SK-N-SH treated with all-trans-retinoic acid at 6 μM for 48 hours (cell line): Measurements from ENCODE around the gene PSMD3.

ENCODE experiments used
- ATAC-seq: fragments of 200-7000 bp; cut with Tn5 transposase; 3 replicates; pipeline ENCODE4 v1.9.1; 2020; ENCODE audit warnings: mild to moderate bottlenecking, moderate library complexity
- ARNTL ChIP-seq: fragments of 450-650 bp; formaldehyde crosslinking; IDR thresholded peaks from 2 replicates; pipeline ENCODE4 v1.5.0; 2020; ENCODE audit warnings: low read depth, mild to moderate bottlenecking, moderate library complexity, borderline replicate concordance
- BACH2 ChIP-seq: fragments of 250-450 bp; sonication (Bioruptor Pico); IDR thresholded peaks from 2 replicates; pipeline ENCODE4 v1.9.0; 2021; ENCODE audit warnings: mild to moderate bottlenecking, borderline replicate concordance
- CSDC2 ChIP-seq: fragments of 250-450 bp; sonication (Bioruptor Pico); IDR thresholded peaks from 2 replicates; pipeline ENCODE4 v1.5.0; 2020; ENCODE audit warnings: mild to moderate bottlenecking, moderate library complexity
- CSRNP3 ChIP-seq: fragments of 250-450 bp; sonication (Bioruptor Pico); IDR thresholded peaks from 2 replicates; pipeline ENCODE4 v1.5.1; 2021; ENCODE audit warnings: mild to moderate bottlenecking, moderate library complexity
- GLIS3 ChIP-seq: fragments of 250-450 bp; sonication (Bioruptor Pico); IDR thresholded peaks from 2 replicates; pipeline ENCODE4 v1.5.0; 2020; ENCODE audit warnings: mild to moderate bottlenecking, moderate library complexity
- POU6F1 ChIP-seq: fragments of 250-450 bp; sonication (Bioruptor Pico); IDR thresholded peaks from 2 replicates; pipeline ENCODE4 v1.8.0; 2021; ENCODE audit warnings: low read depth, mild to moderate bottlenecking, moderate library complexity, borderline replicate concordance
- PPARA ChIP-seq: fragments of 250-450 bp; sonication (Bioruptor Pico); IDR thresholded peaks from 2 replicates; pipeline ENCODE4 v1.5.0; 2020; ENCODE audit warnings: mild to moderate bottlenecking, borderline replicate concordance
- RARB ChIP-seq: fragments of 250-450 bp; sonication (Bioruptor Pico); IDR thresholded peaks from 2 replicates; pipeline ENCODE4 v1.8.0; 2021; ENCODE audit warnings: mild to moderate bottlenecking, moderate library complexity
- SNAI2 ChIP-seq: fragments of 250-450 bp; sonication (Bioruptor Pico); IDR thresholded peaks from 2 replicates; pipeline ENCODE4 v1.5.0; 2020; ENCODE audit warnings: mild to moderate bottlenecking, moderate library complexity
- TOX ChIP-seq: fragments of 250-450 bp; sonication (Bioruptor Pico); IDR thresholded peaks from 2 replicates; pipeline ENCODE4 v1.8.0; 2021; ENCODE audit warnings: mild to moderate bottlenecking, moderate library complexity, borderline replicate concordance
- ZFP3 ChIP-seq: fragments of 250-450 bp; sonication (Bioruptor Pico); IDR thresholded peaks from 2 replicates; pipeline ENCODE4 v1.5.0; 2020; ENCODE audit warnings: mild to moderate bottlenecking, moderate library complexity
- ZFP30 ChIP-seq: fragments of 450-650 bp; formaldehyde crosslinking; IDR thresholded peaks from 2 replicates; pipeline ENCODE4 v1.5.0; 2022; ENCODE audit warnings: mild to moderate bottlenecking, moderate library complexity
- ZNF565 ChIP-seq: fragments of 450-650 bp; formaldehyde crosslinking; conservative IDR thresholded peaks from 2 replicates; pipeline ENCODE4 v1.5.0; 2020; ENCODE audit warnings: low read depth, mild to moderate bottlenecking, moderate library complexity
- TF ChIP-seq, protein P1 (sequence below): fragments of 250-450 bp; sonication (Bioruptor Pico); IDR thresholded peaks from 2 replicates; pipeline ENCODE4 v1.8.0; 2020; ENCODE audit warnings: mild to moderate bottlenecking, moderate library complexity, borderline replicate concordance
- TF ChIP-seq, protein P2 (sequence below): fragments of 250-450 bp; sonication (Bioruptor Pico); IDR thresholded peaks from 2 replicates; pipeline ENCODE4 v1.5.0; 2020; ENCODE audit warnings: mild to moderate bottlenecking, moderate library complexity
- TF ChIP-seq, protein P3 (sequence below): fragments of 250-450 bp; sonication (Bioruptor Pico); IDR thresholded peaks from 2 replicates; pipeline ENCODE4 v1.5.1; 2020; ENCODE audit warnings: low read depth, mild to moderate bottlenecking, moderate library complexity

The PSMD3 gene

DNA sequence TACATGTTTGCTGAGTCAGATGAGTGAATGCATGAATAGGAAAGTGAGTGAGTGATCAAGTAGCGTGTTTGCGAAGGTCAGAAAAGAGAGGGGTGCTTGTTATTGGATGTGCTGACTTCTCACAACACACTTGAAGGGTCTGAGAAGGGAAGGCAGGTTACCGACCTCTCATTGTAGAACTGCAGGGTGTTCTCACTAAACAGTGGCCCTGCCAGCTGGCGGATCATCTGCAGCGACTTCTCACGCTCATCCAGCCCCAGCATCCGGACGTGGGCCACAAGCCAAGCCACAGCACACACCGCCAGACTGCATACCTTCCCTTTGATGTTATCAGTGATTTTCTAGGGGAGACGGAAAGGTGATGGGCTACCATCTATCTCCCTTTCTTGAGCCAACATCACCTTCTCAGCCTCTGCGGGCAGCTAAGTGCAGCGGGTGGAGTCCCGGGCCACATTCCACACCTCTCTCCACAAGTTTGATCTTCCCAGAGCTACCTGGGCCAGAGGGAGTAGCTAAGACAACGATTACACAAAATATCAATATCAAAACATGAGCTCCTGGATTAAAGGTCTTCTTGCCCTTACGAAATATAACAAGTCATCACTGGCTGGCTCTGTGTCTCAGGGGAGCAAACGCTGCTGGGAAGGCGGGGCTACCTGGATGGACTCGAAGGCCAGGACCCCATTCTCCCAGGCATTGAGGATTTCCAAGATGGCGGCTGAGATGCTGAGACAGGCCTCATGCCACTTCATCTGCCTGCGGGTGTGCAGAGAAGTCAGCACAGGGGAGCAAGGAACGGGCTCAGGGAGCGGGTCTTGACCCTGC lies 45.6 kb downstream of the PSMD3 start:
- TF ChIP-seq PPARA = no peak
- no peak for ATAC-seq

GRCh38 chr17:40026816-40027613 lies 46.4 kb downstream of the PSMD3 start:
- TF ChIP-seq ARNTL (CRISPR knock-in tag) = no peak
- no peak for TF ChIP-seq CSDC2
- TF ChIP-seq RARB (CRISPR knock-in tag) = no peak
- TF ChIP-seq, protein P1, sequence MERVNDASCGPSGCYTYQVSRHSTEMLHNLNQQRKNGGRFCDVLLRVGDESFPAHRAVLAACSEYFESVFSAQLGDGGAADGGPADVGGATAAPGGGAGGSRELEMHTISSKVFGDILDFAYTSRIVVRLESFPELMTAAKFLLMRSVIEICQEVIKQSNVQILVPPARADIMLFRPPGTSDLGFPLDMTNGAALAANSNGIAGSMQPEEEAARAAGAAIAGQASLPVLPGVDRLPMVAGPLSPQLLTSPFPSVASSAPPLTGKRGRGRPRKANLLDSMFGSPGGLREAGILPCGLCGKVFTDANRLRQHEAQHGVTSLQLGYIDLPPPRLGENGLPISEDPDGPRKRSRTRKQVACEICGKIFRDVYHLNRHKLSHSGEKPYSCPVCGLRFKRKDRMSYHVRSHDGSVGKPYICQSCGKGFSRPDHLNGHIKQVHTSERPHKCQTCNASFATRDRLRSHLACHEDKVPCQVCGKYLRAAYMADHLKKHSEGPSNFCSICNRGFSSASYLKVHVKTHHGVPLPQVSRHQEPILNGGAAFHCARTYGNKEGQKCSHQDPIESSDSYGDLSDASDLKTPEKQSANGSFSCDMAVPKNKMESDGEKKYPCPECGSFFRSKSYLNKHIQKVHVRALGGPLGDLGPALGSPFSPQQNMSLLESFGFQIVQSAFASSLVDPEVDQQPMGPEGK (CRISPR knock-in tag) = no peak
- TF ChIP-seq ZFP3 (CRISPR knock-in tag) = no peak
- no peak for TF ChIP-seq ZFP30 (CRISPR knock-in tag)
- TF ChIP-seq, protein P2, sequence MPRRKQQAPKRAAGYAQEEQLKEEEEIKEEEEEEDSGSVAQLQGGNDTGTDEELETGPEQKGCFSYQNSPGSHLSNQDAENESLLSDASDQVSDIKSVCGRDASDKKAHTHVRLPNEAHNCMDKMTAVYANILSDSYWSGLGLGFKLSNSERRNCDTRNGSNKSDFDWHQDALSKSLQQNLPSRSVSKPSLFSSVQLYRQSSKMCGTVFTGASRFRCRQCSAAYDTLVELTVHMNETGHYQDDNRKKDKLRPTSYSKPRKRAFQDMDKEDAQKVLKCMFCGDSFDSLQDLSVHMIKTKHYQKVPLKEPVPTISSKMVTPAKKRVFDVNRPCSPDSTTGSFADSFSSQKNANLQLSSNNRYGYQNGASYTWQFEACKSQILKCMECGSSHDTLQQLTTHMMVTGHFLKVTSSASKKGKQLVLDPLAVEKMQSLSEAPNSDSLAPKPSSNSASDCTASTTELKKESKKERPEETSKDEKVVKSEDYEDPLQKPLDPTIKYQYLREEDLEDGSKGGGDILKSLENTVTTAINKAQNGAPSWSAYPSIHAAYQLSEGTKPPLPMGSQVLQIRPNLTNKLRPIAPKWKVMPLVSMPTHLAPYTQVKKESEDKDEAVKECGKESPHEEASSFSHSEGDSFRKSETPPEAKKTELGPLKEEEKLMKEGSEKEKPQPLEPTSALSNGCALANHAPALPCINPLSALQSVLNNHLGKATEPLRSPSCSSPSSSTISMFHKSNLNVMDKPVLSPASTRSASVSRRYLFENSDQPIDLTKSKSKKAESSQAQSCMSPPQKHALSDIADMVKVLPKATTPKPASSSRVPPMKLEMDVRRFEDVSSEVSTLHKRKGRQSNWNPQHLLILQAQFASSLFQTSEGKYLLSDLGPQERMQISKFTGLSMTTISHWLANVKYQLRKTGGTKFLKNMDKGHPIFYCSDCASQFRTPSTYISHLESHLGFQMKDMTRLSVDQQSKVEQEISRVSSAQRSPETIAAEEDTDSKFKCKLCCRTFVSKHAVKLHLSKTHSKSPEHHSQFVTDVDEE = no peak
- no peak for TF ChIP-seq GLIS3 (CRISPR knock-in tag)
- no peak for TF ChIP-seq POU6F1 (CRISPR knock-in tag)
- TF ChIP-seq SNAI2 = no peak
- no peak for TF ChIP-seq BACH2 (CRISPR knock-in tag)
- TF ChIP-seq, protein P3, sequence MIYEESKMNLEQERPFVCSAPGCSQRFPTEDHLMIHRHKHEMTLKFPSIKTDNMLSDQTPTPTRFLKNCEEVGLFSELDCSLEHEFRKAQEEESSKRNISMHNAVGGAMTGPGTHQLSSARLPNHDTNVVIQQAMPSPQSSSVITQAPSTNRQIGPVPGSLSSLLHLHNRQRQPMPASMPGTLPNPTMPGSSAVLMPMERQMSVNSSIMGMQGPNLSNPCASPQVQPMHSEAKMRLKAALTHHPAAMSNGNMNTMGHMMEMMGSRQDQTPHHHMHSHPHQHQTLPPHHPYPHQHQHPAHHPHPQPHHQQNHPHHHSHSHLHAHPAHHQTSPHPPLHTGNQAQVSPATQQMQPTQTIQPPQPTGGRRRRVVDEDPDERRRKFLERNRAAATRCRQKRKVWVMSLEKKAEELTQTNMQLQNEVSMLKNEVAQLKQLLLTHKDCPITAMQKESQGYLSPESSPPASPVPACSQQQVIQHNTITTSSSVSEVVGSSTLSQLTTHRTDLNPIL (CRISPR knock-in tag) = no peak
- ATAC-seq = peak; percentile 99

GRCh38 chr17:40027614-40028012 lies 47.0 kb downstream of the PSMD3 start:
- peak; percentile 4; the same call in 1 of the 3 replicates for ATAC-seq

More at GRCh38 chr17:40027614-40028012, 47.0 kb downstream of the PSMD3 start:
- TF ChIP-seq, protein P2 = no peak
- TF ChIP-seq ZNF565 (no peak), PPARA (no peak), RARB (CRISPR knock-in tag) (no peak), ZFP3 (CRISPR knock-in tag) (no peak), TOX (CRISPR knock-in tag) (no peak), SNAI2 (no peak), CSRNP3 (CRISPR knock-in tag) (no peak)
- TF ChIP-seq, protein P1 (CRISPR knock-in tag) = no peak
- TF ChIP-seq, protein P3 (CRISPR knock-in tag) = no peak
